Panc1 (cell line): ENCODE measurements around the gene SNAP23.

Experiments
- CTCF ChIP-seq: fragments of 450-650 bp; IDR thresholded peaks from 2 replicates; pipeline ENCODE4 v1.5.1; 2017; ENCODE audit warnings: mild to moderate bottlenecking
- POLR2AphosphoS5 ChIP-seq: IDR thresholded peaks from 2 replicates; pipeline ENCODE4 v1.6.1; 2012; ENCODE audit warnings: mild to moderate bottlenecking, low read depth, low read length, moderate library complexity

- TF ChIP-seq CTCF, result no peak
- TF ChIP-seq POLR2AphosphoS5, result no peak
Observed at GRCh38 chr15:42523331-42523730, 27.9 kb downstream of the SNAP23 start.
